Dermis lymphatic vessel endothelial cell (primary cell): ENCODE results near the gene LONP1. TPM values are rescaled to one million over a fixed set of nuclear protein-coding genes. Genes with fewer than 3 reads are reported as not detected.

Experiments used
- total RNA-seq: library from RNA; depleted of rRNA; stranded (reverse); fragments of >200 nt; gene quantifications from 2 replicates; pipeline ENCODE4 v1.2.1, GENCODE V29; 2014

The LONP1 gene, protein sequence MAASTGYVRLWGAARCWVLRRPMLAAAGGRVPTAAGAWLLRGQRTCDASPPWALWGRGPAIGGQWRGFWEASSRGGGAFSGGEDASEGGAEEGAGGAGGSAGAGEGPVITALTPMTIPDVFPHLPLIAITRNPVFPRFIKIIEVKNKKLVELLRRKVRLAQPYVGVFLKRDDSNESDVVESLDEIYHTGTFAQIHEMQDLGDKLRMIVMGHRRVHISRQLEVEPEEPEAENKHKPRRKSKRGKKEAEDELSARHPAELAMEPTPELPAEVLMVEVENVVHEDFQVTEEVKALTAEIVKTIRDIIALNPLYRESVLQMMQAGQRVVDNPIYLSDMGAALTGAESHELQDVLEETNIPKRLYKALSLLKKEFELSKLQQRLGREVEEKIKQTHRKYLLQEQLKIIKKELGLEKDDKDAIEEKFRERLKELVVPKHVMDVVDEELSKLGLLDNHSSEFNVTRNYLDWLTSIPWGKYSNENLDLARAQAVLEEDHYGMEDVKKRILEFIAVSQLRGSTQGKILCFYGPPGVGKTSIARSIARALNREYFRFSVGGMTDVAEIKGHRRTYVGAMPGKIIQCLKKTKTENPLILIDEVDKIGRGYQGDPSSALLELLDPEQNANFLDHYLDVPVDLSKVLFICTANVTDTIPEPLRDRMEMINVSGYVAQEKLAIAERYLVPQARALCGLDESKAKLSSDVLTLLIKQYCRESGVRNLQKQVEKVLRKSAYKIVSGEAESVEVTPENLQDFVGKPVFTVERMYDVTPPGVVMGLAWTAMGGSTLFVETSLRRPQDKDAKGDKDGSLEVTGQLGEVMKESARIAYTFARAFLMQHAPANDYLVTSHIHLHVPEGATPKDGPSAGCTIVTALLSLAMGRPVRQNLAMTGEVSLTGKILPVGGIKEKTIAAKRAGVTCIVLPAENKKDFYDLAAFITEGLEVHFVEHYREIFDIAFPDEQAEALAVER
- 47.4 and 48.4 TPM in 2 replicates for total RNA-seq

DNA sequence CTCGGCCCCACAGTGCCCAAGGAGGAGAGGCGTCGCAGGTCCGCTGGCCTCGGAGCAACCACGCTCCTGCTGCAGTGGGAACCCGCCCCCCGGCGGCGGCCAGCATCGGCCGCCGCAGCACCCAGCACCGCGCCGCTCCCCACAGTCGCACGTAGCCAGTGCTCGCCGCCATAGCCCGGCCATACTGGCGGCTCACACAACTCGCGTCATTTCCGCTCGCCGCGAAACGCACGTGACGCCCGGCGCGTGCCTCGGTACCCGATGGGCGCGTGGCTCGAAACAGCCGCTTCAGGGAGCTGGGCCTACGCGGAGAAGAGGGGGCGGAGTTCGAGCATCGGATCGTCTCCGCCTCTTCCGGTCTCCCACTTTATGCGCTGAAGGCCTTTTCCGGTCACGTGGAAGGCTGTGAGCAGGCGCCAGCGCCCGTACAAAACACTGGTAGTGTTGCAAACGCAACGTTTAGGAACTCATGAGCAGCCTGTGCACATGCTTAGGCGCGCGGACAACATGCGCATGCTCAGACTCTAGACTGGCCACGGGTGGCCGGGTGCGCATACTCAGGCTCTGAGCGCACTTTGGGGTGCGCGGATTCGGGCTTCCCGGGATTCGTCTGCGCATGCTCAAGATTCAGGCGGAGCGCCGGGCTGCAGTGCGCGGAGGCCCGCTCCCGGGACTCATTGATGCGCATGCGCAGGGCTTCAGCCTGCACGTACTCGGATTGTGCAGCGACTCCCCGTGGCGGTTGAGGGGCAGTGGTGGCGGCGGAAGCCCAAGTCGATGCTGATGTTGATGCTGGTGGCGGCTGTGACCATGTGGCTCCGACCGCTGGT, at the start of gene LONP1, which contains the start of gene CATSPERD:
Gene LONP1 (minus strand): TSS at position 186 of the 830 bp plus-strand sequence. CDS start 14 bp downstream, at position 172.
Gene CATSPERD (plus strand): TSS at position 677 of the 830 bp plus-strand sequence. CDS start 101 bp downstream, at position 778.

DNA sequence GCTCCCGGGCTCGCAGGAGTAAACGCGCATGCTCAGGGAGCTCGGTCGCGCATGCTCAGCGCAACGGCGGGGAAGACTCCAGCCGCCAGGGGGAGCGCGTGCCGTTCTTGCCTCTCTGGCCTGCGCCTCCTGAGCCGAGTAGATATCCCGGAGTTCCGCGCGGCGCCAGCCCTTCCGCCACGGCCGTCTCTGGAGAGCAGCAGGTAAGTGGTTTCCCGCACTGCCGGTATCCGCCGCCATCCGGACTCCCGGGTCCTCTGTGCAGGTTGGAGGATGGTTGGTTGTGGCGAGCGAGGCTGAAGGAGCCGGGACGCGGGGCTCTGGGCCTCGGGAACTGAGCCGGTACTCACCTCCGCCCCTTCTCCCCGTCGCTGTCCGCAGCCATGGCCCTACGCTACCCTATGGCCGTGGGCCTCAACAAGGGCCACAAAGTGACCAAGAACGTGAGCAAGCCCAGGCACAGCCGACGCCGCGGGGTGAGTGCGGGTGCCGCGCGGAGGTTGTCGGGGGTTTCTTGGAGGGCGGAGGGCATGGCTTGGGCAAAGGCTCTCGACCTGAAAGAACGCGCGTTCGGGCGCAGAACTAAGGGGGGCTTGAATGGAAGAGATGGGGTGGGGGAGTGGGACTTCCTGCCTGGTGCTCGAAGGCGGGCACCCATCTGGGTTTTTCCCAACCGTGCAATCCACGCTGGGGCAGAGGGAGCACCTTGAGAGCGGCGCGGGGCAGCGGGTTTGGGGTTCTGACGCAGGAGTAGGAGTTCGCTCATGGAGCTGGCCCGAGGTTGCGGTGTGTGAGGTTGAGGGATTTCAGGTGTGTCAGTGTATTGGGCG, 29.6 kb downstream of the LONP1 start, which contains the start of gene RPL36:
Gene RPL36 (plus strand): TSS at position 171 of the 830 bp plus-strand sequence. CDS start 213 bp downstream, at position 384.

DNA sequence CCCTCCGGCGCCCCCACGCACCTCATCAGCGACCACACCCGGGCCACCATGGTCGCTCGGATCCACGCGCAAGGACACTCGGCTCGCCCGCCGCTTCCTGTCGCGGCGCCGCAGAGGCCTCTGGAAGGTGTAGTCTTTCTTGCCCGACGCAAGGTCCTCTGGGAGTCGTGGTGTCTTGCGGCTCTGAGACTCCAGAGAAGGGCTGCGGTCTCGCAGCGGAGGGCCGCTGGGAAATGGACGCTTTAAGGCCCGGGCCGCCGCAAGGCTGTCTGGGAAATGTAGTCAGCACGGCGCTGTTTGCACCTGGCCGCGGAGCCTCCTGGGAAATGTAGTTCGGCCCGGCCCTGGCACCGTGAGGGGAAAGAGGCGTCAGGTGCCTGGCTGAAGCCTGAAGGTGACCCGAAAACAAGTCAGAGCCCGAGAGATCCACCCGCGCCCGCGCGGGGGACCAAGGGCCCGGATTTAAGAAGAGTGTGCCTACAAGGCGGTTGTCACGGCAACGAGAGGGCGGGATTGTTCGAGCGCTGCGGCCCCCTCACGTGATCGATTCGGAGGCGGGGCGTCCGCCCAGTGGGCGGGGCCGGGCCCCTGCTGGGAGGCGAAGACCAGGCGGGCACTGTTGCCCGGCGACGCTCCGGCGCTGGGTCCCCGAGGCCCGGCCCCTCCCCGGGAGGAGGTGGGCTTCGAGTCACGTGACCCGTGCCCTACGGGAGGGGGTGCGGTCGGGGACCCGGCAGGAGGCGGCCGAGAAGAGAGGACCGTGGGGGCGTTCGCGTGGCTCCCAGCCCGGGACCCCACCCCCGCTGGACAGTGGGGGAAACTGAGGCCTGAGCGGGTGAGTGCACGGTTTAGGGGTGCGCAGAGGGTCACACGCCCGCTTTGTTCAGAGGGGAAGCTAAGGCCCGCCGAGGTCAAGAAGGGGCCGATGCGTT, 39.2 kb downstream of the LONP1 start, which contains the start of the genes HSD11B1L and MICOS13:
Gene HSD11B1L (plus strand): TSS at position 591 of the 932 bp plus-strand sequence. CDS start 3,806 bp downstream, outside the sequence.
Gene MICOS13 (minus strand): TSS at position 80 of the 932 bp plus-strand sequence. CDS start 30 bp downstream, at position 50.

Other genes with a start within 250 kb of the LONP1 start
- gene TINCR, start 152.2 kb downstream of the LONP1 start, total RNA-seq: not detected in 2 replicates
- 24.6 and 30.2 TPM in 2 replicates for gene SAFB2, start 97.4 kb downstream of the LONP1 start, total RNA-seq
- gene SAFB, start 97.1 kb downstream of the LONP1 start, total RNA-seq: 35.5 and 49.9 TPM in 2 replicates
- 26.2 and 71.1 TPM in 2 replicates for gene MICOS13, start 39.6 kb downstream of the LONP1 start, total RNA-seq
- 3.7 and 6.1 TPM in 2 replicates for gene HSD11B1L, start 39.1 kb downstream of the LONP1 start, total RNA-seq
- 575 and 962 TPM in 2 replicates for gene RPL36, start 29.9 kb downstream of the LONP1 start, total RNA-seq
- not detected in 2 replicates for gene CATSPERD, start 491 bp upstream of the LONP1 start, total RNA-seq
- 0.26 and 0.33 TPM in 2 replicates for gene PRR22, start 64.6 kb upstream of the LONP1 start, total RNA-seq
- 20.8 and 27.1 TPM in 2 replicates for gene DUS3L, start 71.0 kb upstream of the LONP1 start, total RNA-seq
- gene NRTN, start 84.9 kb upstream of the LONP1 start, total RNA-seq: 0.26 and 0.65 TPM in 2 replicates
- not detected in 2 replicates for gene FUT6, start 119.6 kb upstream of the LONP1 start, total RNA-seq
- gene FUT3, start 131.3 kb upstream of the LONP1 start, total RNA-seq: not detected in 2 replicates
- gene FUT5, start 150.4 kb upstream of the LONP1 start, total RNA-seq: not detected in 2 replicates
- gene NDUFA11, start 183.6 kb upstream of the LONP1 start, total RNA-seq: 174 and 234 TPM in 2 replicates
- 5.9 and 7.9 TPM in 2 replicates for gene VMAC, start 184.7 kb upstream of the LONP1 start, total RNA-seq
- 3.3 and 4.9 TPM in 2 replicates for gene CAPS, start 194.1 kb upstream of the LONP1 start, total RNA-seq